CD4-positive, alpha-beta memory T cell (primary cell): ENCODE measurements around the gene SUN1. TPM values are rescaled to one million over a fixed set of nuclear protein-coding genes. Genes with fewer than 3 reads are reported as not detected.

Source experiments
- CTCF ChIA-PET: fragments of 350-600 bp; sonication (Branson Sonifier 250); formaldehyde crosslinking; loops from one replicate; lab custom pipeline; 2021; ENCODE audit warnings: inconsistent platforms; ENCODE audit not compliant: partially characterized antibody; lab: Charles Lee
- POLR2A ChIA-PET: fragments of 350-600 bp; sonication (Branson Sonifier 250); formaldehyde crosslinking; loops from one replicate; lab custom pipeline; 2021; ENCODE audit not compliant: partially characterized antibody; lab: Charles Lee
- DNase-seq, 5 donors: peaks; one replicate each; pipeline versions ENCODE4 v3.0.0 to v3.0.0-alpha.2; 2020 to 2022; ENCODE audit warnings: mixed read lengths in 1 of 5
- H3K27ac ChIP-seq: one replicate; pipeline ENCODE4 v1.7.0; 2013; ENCODE audit warnings: low read depth, low read length
- H3K27me3 ChIP-seq: 2 replicates; pipeline ENCODE4 v1.7.0; 2013; ENCODE audit warnings: mild to moderate bottlenecking, low read length, moderate library complexity; ENCODE audit not compliant: insufficient read depth
- H3K36me3 ChIP-seq: 2 replicates; pipeline ENCODE4 v1.7.0; 2013; ENCODE audit warnings: mild to moderate bottlenecking, low read length, moderate library complexity; ENCODE audit not compliant: insufficient read depth
- H3K4me1 ChIP-seq: 2 replicates; pipeline ENCODE4 v1.7.0; 2013; ENCODE audit warnings: mild to moderate bottlenecking, low read length, moderate library complexity; ENCODE audit not compliant: insufficient read depth
- H3K4me3 ChIP-seq, 2 donors: one replicate each; pipeline ENCODE4 v1.7.0; 2013; ENCODE audit warnings: low read length in 2 of 2, mild to moderate bottlenecking in 1 of 2
- H3K9me3 ChIP-seq, 2 donors: one replicate each; pipeline ENCODE4 v1.7.0; 2013; ENCODE audit warnings: low read length in 2 of 2, control low read depth in 1 of 2; ENCODE audit not compliant: control insufficient read depth in 1 of 2
- H3K27ac Mint-ChIP-seq, 7 donors: one replicate each; pipeline ENCODE4 v1.8.0; 2020 to 2021; ENCODE audit warnings: mixed read lengths in 7 of 7, mild to moderate bottlenecking in 6 of 7, inconsistent platforms in 3 of 7, moderate library complexity in 3 of 7
- H3K27me3 Mint-ChIP-seq, 2 donors: one replicate each; pipeline ENCODE4 v1.8.0; 2020 to 2021; ENCODE audit warnings: mixed read lengths in 2 of 2
- H3K36me3 Mint-ChIP-seq, 2 donors: one replicate each; pipeline ENCODE4 v1.8.0; 2020 to 2021; ENCODE audit warnings: mixed read lengths in 2 of 2, inconsistent platforms in 1 of 2, mild to moderate bottlenecking in 1 of 2
- H3K4me1 Mint-ChIP-seq, 4 donors: one replicate each; pipeline ENCODE4 v1.8.0; 2020 to 2021; ENCODE audit warnings: mixed read lengths in 4 of 4, mild to moderate bottlenecking in 1 of 4
- H3K4me3 Mint-ChIP-seq, 8 donors: one replicate each; pipeline ENCODE4 v1.8.0; 2020 to 2021; ENCODE audit warnings: mixed read lengths in 8 of 8, mild to moderate bottlenecking in 7 of 8, moderate library complexity in 6 of 8, inconsistent platforms in 3 of 8
- H3K9me3 Mint-ChIP-seq, 8 donors: one replicate each; pipeline ENCODE4 v1.8.0; 2020 to 2021; ENCODE audit warnings: mixed read lengths in 8 of 8, mild to moderate bottlenecking in 5 of 8, inconsistent platforms in 3 of 8, moderate library complexity in 1 of 8
- intact Hi-C: fragments of 100-400 bp; cut with micrococcal nuclease; formaldehyde crosslinking; loops from one replicate; pipeline ENCODE4 v1.15.1; 2023
- polyA plus RNA-seq, 2 donors: library from polyadenylated mRNA; unstranded; fragments of 300-500 nt; fragmentation: Illumina TruSeq; gene quantifications; one replicate each; pipeline ENCODE4 v1.2.3, GENCODE V29; 2021
- total RNA-seq, 2 experiments: library from RNA; stranded (reverse); gene quantifications; one replicate each; pipeline ENCODE4 v1.2.3, GENCODE V29; 2021

SUN1 gene
- total and polyA plus RNA-seq, 4 experiments from 2014 or later = 53.7 to 210 (median 131) TPM

DNA sequence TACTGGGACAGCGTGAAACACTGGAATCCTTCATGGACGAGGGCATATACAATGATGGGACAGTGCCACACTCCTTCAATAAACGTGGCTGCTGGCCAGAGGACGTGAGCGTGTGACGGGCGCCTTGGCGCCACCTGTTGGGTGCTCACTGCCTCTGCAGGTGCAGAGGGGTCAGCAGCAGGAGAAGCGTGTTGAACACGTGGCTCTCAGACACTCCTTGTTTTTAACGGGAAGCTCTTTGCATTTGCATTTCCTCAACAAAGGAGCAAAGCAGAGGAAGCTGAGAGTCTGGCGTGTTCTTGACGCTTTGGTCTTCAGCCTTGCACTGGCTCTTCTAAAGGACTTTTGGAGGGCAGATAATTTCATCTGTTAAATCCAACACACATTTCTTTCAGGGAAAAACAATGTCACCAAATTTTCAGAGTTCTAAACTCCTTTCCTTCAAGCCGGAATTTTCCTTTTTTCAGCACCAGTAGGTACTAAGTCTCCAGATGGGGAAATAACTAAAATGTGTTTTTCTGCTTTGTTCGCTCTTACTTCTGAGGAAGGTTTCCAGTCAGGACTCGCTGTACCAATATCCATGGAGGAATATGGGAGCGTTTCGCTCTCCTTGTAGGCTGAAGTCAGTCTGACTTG is 41.2 kb downstream of the SUN1 start:
- ChIA-PET POLR2A (interaction anchor here (1.0 to 2.4 kb wide), 4 partner anchors 42 to 61 kb away, joined by 5 to 7 read pairs (median 7); partner anchors contain the start of gene SUN1), CTCF (interaction anchor here (0.6 to 5.1 kb wide), 14 partner anchors 10 to 552 kb away, joined by 3 to 115 read pairs (median 4); partner anchors contain the start of gene SUN1)
- H3K4me3 Mint-ChIP-seq = peak overlapping the region in 1 of 8 donors; percentile 38
- peak; percentile 56 to 71 (median 67) for DNase-seq
- Histone ChIP-seq H3K9me3 (no peaks in the 10 kb centered on the region), H3K4me3 (no peak overlapping the region), H3K36me3 (peaks cover 20% of the 10 kb centered on the region), H3K27me3 (no peaks in the 10 kb centered on the region), H3K4me1 (peaks cover 26% of the 10 kb centered on the region), H3K27ac (no peak overlapping the region)
- H3K9me3 Mint-ChIP-seq = no peaks in the 10 kb centered on the region
- intact Hi-C loops = loop anchor here (1.0 kb wide), 4 partner anchors 41 to 551 kb away; partner anchors contain the start of gene SUN1
- peaks cover 13 to 40% of the 10 kb centered on the region in 2 donors for H3K36me3 Mint-ChIP-seq
- peak overlapping the region; percentile 32 to 80 (median 78) for H3K27ac Mint-ChIP-seq
- no peaks in the 10 kb centered on the region for H3K27me3 Mint-ChIP-seq
- peaks cover 13 to 19% (median 15%) of the 10 kb centered on the region in 4 donors for H3K4me1 Mint-ChIP-seq

DNA sequence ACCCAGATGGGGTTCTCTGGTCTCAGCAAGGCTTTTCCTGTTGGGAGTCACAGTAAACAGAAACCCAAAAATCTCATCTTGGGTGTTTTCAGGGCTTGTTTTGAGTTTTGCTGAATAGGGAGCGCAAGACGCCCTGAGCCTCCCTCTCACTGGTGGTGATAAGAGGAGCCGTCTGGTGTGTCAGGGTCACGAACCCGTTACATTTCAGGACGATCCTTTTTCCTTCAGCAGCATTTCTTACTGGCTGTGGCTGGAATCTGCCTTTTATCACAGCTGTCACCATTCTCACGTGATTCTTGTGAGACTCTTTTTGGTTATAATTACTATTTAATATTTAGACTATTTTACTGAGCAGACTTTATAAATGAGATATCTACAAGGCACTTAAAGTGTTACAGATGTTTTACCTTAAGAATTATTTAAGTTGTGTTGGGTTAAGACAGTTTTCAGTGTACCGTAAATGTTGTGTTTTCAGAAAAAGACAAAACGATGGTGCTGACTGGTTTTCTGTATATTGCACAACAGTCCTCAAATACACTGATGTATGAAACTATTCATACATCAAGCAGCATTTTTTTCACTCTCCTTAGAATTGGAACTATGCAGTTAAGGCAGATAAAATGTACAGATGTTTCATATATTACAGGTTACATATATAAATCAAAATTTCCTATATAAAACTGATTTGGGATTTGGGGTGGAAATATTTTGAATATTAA is 41.9 kb downstream of the SUN1 start:
- ChIA-PET CTCF (interaction anchor here (0.6 to 5.1 kb wide), 12 partner anchors 11 to 553 kb away, joined by 3 to 115 read pairs (median 6); partner anchors contain the start of gene SUN1), POLR2A (interaction anchor here (1.0 to 3.2 kb wide), 5 partner anchors 42 to 100 kb away, joined by 5 to 18 read pairs (median 7); partner anchors contain the start of genes COX19 and SUN1)
- intact Hi-C loops = no loop called here
- H3K4me1 Mint-ChIP-seq = peaks cover 17 to 26% (median 20%) of the 10 kb centered on the region in 4 donors
- H3K27me3 Mint-ChIP-seq = no peaks in the 10 kb centered on the region
- H3K4me3 Mint-ChIP-seq = no peak overlapping the region
- Histone ChIP-seq H3K36me3 (peaks cover 16% of the 10 kb centered on the region), H3K4me1 (peaks cover 33% of the 10 kb centered on the region), H3K9me3 (no peaks in the 10 kb centered on the region), H3K27ac (no peak overlapping the region), H3K27me3 (no peaks in the 10 kb centered on the region), H3K4me3 (no peak overlapping the region)
- no peaks in the 10 kb centered on the region for H3K9me3 Mint-ChIP-seq
- peaks cover 11 to 39% of the 10 kb centered on the region in 2 donors for H3K36me3 Mint-ChIP-seq
- H3K27ac Mint-ChIP-seq = peak overlapping the region in 3 of 7 donors; percentile 64 to 80 (median 80)
- no peak for DNase-seq

GRCh38 chr7:875051-875450 is 42.8 kb downstream of the SUN1 start:
- Mint-ChIP-seq H3K9me3 (no peaks in the 10 kb centered on the region), H3K4me3 (peak overlapping the region in 2 of 8 donors; percentile 26 to 35), H3K36me3 (peaks cover 8 to 38% of the 10 kb centered on the region in 2 donors), H3K27me3 (no peaks in the 10 kb centered on the region), H3K27ac (peak overlapping the region in 3 of 7 donors; percentile 42 to 64 (median 55)), H3K4me1 (peaks cover 19 to 35% (median 27%) of the 10 kb centered on the region in 4 donors)
- Histone ChIP-seq H3K4me1 (peaks cover 40% of the 10 kb centered on the region), H3K27me3 (no peaks in the 10 kb centered on the region), H3K4me3 (no peak overlapping the region), H3K36me3 (peaks cover 9% of the 10 kb centered on the region), H3K9me3 (no peaks in the 10 kb centered on the region), H3K27ac (no peak overlapping the region)
- ChIA-PET CTCF (interaction anchor here (1.0 to 1.9 kb wide), 5 partner anchors 37 to 238 kb away, joined by 3 to 5 read pairs (median 3); no protein-coding TSS in a partner anchor), POLR2A (interaction anchor here (1.0 to 3.2 kb wide), 7 partner anchors 43 to 553 kb away, joined by 4 to 18 read pairs (median 7); partner anchors contain the start of genes COX19 and SUN1)
- intact Hi-C loops = loop anchor here (5.0 kb wide), 1 partner anchor 148 kb away; the partner anchor contains the start of genes DNAAF5 and PRKAR1B
- no peak for DNase-seq

GRCh38 chr7:875476-876076 is 43.3 kb downstream of the SUN1 start:
- no peaks in the 10 kb centered on the region for H3K9me3 ChIP-seq
- H3K9me3 Mint-ChIP-seq = no peaks in the 10 kb centered on the region
- H3K27me3 ChIP-seq = no peaks in the 10 kb centered on the region
- H3K27me3 Mint-ChIP-seq = no peaks in the 10 kb centered on the region
- H3K27ac ChIP-seq = peak overlapping the region; percentile 44
- H3K4me1 ChIP-seq = peaks cover 45% of the 10 kb centered on the region
- peaks cover 19 to 39% (median 30%) of the 10 kb centered on the region in 4 donors for H3K4me1 Mint-ChIP-seq
- peaks cover 7 to 36% of the 10 kb centered on the region in 2 donors for H3K36me3 Mint-ChIP-seq
- ChIA-PET CTCF (interaction anchor here (1.0 to 1.9 kb wide), 5 partner anchors 37 to 239 kb away, joined by 3 to 5 read pairs (median 3); no protein-coding TSS in a partner anchor), POLR2A (interaction anchor here (0.6 to 3.2 kb wide), 9 partner anchors 44 to 554 kb away, joined by 3 to 18 read pairs (median 5); partner anchors contain the start of genes COX19 and SUN1)
- intact Hi-C loops = loop anchor here (1.0 to 5.0 kb wide), 6 partner anchors 48 to 271 kb away; partner anchors contain the start of genes COX19, DNAAF5 and PRKAR1B
- peaks cover 9% of the 10 kb centered on the region for H3K36me3 ChIP-seq
- peak overlapping the region in 3 of 8 donors; percentile 26 to 49 (median 36) for H3K4me3 Mint-ChIP-seq
- DNase-seq = no peak
- H3K27ac Mint-ChIP-seq = peak overlapping the region in 5 of 7 donors; percentile 30 to 65 (median 55)
- H3K4me3 ChIP-seq = peak overlapping the region in 1 of 2 donors; percentile 35

- intact Hi-C loops = loop anchor here (1.0 to 5.0 kb wide), 6 partner anchors 47 to 272 kb away; partner anchors contain the start of genes COX19, DNAAF5 and PRKAR1B
- Histone ChIP-seq H3K27me3 (no peaks in the 10 kb centered on the region), H3K9me3 (no peaks in the 10 kb centered on the region), H3K36me3 (peaks cover 9% of the 10 kb centered on the region), H3K27ac (peak within 1 kb of the TSS; percentile 84), H3K4me1 (peaks cover 48% of the 10 kb centered on the region), H3K4me3 (peak within 1 kb of the TSS; percentile 11 to 68)
- Mint-ChIP-seq H3K27ac (peak within 1 kb of the TSS; percentile 83 to 96 (median 94)), H3K27me3 (no peaks in the 10 kb centered on the region), H3K4me3 (peak within 1 kb of the TSS; percentile 87 to 96 (median 91)), H3K4me1 (peaks cover 18 to 42% (median 31%) of the 10 kb centered on the region in 4 donors), H3K36me3 (peaks cover 5 to 32% of the 10 kb centered on the region in 2 donors), H3K9me3 (no peaks in the 10 kb centered on the region)
- POLR2A ChIA-PET = interaction anchor here (0.6 to 3.2 kb wide), 14 partner anchors 11 to 554 kb away, joined by 3 to 18 read pairs (median 4); partner anchors contain the start of genes COX19 and SUN1
- peak; percentile 96 to 100 (median 99) for DNase-seq
- CTCF ChIA-PET = interaction anchor here (1.0 to 1.9 kb wide), 5 partner anchors 36 to 239 kb away, joined by 3 to 5 read pairs (median 3); no protein-coding TSS in a partner anchor
These were observed 44.0 kb downstream of the SUN1 start, which contains the start of gene GET4 for GRCh38 chr7:876077-876971. TSS of gene GET4 (plus strand) at chr7:876554. CDS start at chr7:876646, 92 bp downstream.
